Measurements from ENCODE around the gene LRRC63.

DNA sequence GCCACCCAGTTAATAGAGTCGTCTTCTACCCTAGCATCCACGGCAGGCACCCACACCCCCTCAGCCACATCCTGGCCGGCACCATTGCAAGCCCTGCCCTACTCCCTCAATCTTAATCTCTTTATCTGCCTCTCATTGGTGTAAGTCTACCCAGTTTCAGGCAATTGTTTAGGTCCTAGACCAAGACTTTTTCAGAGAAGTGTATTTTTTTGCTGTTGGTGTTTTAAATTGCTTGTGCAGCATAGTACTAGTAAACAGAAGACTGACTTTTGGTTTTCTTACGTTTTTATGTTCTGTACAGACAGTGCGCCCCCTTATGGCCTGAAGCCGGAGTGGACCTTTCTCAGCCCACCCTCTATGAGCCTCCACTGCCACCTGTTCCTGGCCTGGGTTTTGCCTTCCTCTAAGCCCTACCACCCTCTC is 27.4 kb upstream of the LRRC63 start:
- TF ChIP-seq ZNF26 (tag by site-specific recombination; IDR thresholded peaks at IDR 0.05) = no peak
- no peak for TF ChIP-seq ZNF223 (tag by site-specific recombination; IDR thresholded peaks at IDR 0.05)
- TF ChIP-seq ZBTB7A (tag by site-specific recombination; IDR thresholded peaks at IDR 0.05; ENCODE audit: low read depth) = no peak
- TF ChIP-seq ZNF670 (tag by site-specific recombination; IDR thresholded peaks at IDR 0.05; ENCODE audit: low read depth) = no peak
- TF ChIP-seq, protein P1, sequence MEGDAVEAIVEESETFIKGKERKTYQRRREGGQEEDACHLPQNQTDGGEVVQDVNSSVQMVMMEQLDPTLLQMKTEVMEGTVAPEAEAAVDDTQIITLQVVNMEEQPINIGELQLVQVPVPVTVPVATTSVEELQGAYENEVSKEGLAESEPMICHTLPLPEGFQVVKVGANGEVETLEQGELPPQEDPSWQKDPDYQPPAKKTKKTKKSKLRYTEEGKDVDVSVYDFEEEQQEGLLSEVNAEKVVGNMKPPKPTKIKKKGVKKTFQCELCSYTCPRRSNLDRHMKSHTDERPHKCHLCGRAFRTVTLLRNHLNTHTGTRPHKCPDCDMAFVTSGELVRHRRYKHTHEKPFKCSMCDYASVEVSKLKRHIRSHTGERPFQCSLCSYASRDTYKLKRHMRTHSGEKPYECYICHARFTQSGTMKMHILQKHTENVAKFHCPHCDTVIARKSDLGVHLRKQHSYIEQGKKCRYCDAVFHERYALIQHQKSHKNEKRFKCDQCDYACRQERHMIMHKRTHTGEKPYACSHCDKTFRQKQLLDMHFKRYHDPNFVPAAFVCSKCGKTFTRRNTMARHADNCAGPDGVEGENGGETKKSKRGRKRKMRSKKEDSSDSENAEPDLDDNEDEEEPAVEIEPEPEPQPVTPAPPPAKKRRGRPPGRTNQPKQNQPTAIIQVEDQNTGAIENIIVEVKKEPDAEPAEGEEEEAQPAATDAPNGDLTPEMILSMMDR (tag by site-specific recombination; IDR thresholded peaks at IDR 0.05) = no peak
- peak; percentile 27; the same call in 1 of the 2 replicates for TF ChIP-seq ZBTB8A (tag by site-specific recombination; IDR thresholded peaks at IDR 0.05)
- TF ChIP-seq ZBTB20 (tag by site-specific recombination; IDR thresholded peaks at IDR 0.05) = no peak
- TF ChIP-seq ZBTB44 (tag by site-specific recombination; IDR thresholded peaks at IDR 0.05) = no peak
- no peak for TF ChIP-seq ZEB2 (tag by site-specific recombination; IDR thresholded peaks at IDR 0.05)
- TF ChIP-seq YY1 (tag by site-specific recombination; IDR thresholded peaks at IDR 0.05) = no peak
- TF ChIP-seq, protein P2, sequence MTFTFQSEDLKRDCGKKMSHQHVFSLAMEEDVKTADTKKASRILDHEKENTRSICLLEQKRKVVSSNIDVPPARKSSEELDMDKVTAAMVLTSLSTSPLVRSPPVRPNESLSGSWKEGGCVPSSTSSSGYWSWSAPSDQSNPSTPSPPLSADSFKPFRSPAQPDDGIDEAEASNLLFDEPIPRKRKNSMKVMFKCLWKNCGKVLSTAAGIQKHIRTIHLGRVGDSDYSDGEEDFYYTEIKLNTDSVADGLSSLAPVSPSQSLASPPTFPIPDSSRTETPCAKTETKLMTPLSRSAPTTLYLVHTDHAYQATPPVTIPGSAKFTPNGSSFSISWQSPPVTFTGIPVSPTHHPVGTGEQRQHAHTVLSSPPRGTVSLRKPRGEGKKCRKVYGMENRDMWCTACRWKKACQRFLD (tag by site-specific recombination; IDR thresholded peaks at IDR 0.05) = no peak
- TF ChIP-seq, protein P3, sequence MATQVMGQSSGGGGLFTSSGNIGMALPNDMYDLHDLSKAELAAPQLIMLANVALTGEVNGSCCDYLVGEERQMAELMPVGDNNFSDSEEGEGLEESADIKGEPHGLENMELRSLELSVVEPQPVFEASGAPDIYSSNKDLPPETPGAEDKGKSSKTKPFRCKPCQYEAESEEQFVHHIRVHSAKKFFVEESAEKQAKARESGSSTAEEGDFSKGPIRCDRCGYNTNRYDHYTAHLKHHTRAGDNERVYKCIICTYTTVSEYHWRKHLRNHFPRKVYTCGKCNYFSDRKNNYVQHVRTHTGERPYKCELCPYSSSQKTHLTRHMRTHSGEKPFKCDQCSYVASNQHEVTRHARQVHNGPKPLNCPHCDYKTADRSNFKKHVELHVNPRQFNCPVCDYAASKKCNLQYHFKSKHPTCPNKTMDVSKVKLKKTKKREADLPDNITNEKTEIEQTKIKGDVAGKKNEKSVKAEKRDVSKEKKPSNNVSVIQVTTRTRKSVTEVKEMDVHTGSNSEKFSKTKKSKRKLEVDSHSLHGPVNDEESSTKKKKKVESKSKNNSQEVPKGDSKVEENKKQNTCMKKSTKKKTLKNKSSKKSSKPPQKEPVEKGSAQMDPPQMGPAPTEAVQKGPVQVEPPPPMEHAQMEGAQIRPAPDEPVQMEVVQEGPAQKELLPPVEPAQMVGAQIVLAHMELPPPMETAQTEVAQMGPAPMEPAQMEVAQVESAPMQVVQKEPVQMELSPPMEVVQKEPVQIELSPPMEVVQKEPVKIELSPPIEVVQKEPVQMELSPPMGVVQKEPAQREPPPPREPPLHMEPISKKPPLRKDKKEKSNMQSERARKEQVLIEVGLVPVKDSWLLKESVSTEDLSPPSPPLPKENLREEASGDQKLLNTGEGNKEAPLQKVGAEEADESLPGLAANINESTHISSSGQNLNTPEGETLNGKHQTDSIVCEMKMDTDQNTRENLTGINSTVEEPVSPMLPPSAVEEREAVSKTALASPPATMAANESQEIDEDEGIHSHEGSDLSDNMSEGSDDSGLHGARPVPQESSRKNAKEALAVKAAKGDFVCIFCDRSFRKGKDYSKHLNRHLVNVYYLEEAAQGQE (tag by site-specific recombination; IDR thresholded peaks at IDR 0.05) = no peak
- no peak for TF ChIP-seq GLIS1 (tag by site-specific recombination; IDR thresholded peaks at IDR 0.05)
- TF ChIP-seq, protein P4, sequence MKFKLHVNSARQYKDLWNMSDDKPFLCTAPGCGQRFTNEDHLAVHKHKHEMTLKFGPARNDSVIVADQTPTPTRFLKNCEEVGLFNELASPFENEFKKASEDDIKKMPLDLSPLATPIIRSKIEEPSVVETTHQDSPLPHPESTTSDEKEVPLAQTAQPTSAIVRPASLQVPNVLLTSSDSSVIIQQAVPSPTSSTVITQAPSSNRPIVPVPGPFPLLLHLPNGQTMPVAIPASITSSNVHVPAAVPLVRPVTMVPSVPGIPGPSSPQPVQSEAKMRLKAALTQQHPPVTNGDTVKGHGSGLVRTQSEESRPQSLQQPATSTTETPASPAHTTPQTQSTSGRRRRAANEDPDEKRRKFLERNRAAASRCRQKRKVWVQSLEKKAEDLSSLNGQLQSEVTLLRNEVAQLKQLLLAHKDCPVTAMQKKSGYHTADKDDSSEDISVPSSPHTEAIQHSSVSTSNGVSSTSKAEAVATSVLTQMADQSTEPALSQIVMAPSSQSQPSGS (tag by site-specific recombination; IDR thresholded peaks at IDR 0.05; ENCODE audit: low read depth) = no peak
